RWPE1 (cell line): Measurements from ENCODE around the gene VEGFC.

Experiments
- CTCF ChIA-PET: fragments of 350-600 bp; sonication (Branson Sonifier 250); formaldehyde crosslinking; extraction: SDS; loops from one replicate; lab custom pipeline; 2021; lab: Yijun Ruan, JAX
- POLR2A ChIA-PET: fragments of 400-600 bp; formaldehyde crosslinking; extraction: SDS; loops from one replicate; lab custom pipeline; 2020; ENCODE audit warnings: antibody characterized with exemption; ENCODE audit not compliant: low non-redundant PET; lab: Yijun Ruan, JAX
- DNase-seq: peaks from one replicate; pipeline ENCODE4 v3.0.0; 2012; ENCODE audit warnings: low spot score
- H3K27ac ChIP-seq: fragments of 450-650 bp; 2 replicates; pipeline ENCODE4 v1.5.1; 2017
- TF ChIP-seq, protein P1 (sequence below): fragments of 450-650 bp; conservative IDR thresholded peaks from 2 replicates; pipeline ENCODE4 v1.5.1; 2017; ENCODE audit warnings: low read depth, mild to moderate bottlenecking

VEGFC gene

GRCh38 chr4:176817204-176817603, 24.5 kb upstream of the VEGFC start:
- no peak overlapping the region for H3K27ac ChIP-seq
- ChIA-PET POLR2A (no interaction called here), CTCF (no interaction called here)
- TF ChIP-seq, protein P1, sequence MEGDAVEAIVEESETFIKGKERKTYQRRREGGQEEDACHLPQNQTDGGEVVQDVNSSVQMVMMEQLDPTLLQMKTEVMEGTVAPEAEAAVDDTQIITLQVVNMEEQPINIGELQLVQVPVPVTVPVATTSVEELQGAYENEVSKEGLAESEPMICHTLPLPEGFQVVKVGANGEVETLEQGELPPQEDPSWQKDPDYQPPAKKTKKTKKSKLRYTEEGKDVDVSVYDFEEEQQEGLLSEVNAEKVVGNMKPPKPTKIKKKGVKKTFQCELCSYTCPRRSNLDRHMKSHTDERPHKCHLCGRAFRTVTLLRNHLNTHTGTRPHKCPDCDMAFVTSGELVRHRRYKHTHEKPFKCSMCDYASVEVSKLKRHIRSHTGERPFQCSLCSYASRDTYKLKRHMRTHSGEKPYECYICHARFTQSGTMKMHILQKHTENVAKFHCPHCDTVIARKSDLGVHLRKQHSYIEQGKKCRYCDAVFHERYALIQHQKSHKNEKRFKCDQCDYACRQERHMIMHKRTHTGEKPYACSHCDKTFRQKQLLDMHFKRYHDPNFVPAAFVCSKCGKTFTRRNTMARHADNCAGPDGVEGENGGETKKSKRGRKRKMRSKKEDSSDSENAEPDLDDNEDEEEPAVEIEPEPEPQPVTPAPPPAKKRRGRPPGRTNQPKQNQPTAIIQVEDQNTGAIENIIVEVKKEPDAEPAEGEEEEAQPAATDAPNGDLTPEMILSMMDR = no peak
- no peak for DNase-seq

GRCh38 chr4:176814770-176815169, 22.0 kb upstream of the VEGFC start:
- TF ChIP-seq, protein P1 = no peak
- CTCF ChIA-PET = no interaction called here
- DNase-seq = no peak
- POLR2A ChIA-PET = no interaction called here
- H3K27ac ChIP-seq = no peak overlapping the region

DNA sequence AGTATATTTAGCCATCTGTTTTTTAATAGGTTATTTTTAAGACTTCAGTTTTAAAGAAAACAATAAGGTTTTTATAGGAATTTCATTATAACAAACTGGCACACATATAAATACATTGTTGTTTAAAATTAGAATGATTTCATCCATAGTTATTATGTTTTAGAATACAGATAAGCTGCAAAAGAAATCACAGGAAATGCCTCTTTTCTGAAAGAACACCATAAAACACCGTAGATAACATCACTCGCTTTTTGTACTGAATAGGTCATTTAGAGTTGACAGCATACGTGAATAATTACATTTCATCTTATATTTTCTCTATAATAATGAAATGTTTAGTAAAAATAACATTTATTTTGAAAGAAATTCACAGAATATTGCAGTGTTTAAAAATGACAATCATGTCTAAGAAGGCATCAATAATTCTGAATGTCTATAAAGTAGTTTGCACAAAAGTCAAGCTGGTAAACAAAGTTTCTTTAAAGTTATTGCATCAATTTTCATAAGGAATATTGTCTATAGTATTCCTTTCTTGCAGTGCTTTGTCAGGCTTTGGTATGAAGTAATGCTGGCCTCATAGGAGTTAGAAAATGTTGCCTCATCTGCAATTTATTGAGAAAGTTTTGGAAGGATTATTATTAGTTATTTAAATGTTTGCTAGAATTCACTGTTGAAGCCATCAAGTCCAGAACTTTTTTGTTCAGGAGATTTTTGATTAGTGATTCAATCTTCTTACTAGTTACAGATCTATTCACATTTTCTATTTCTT, 17.9 kb upstream of the VEGFC start:
- no peak overlapping the region for H3K27ac ChIP-seq
- DNase-seq = no peak
- ChIA-PET POLR2A (no interaction called here), CTCF (no interaction called here)
- TF ChIP-seq, protein P1 = no peak

DNA sequence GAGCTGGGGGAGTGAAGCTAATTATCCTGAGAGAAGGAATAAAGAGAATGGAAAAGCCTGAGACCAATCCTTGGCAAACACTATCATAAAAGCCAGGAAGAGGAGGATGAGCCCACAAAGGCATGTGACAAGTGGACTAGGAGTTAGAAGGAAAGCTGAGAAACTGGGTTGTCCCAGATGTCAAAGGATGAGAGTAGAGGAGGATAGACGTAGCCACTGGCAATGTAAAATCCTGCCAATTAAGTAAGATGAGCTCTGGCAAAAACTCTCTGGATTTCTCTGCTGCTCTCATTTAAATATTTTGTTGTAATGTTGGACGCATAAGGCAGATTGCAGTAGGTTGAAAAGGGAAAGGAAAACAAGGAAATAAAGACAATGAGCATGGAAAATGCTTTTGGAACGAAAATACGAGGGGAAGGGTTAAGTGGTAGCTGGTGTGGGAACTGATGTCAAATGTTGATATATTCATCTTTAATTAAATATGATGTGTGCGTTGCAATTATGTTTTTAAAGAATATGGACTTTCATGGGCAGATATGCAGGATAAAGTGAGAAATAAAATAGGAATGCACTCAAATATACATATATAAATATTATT, 14.2 kb upstream of the VEGFC start:
- no peak overlapping the region for H3K27ac ChIP-seq
- ChIA-PET CTCF (interaction anchor here (0.6 kb wide), 1 partner anchor 430 kb away, joined by 3 read pairs; no protein-coding TSS in a partner anchor), POLR2A (no interaction called here)
- TF ChIP-seq, protein P1 = no peak
- DNase-seq = no peak

DNA sequence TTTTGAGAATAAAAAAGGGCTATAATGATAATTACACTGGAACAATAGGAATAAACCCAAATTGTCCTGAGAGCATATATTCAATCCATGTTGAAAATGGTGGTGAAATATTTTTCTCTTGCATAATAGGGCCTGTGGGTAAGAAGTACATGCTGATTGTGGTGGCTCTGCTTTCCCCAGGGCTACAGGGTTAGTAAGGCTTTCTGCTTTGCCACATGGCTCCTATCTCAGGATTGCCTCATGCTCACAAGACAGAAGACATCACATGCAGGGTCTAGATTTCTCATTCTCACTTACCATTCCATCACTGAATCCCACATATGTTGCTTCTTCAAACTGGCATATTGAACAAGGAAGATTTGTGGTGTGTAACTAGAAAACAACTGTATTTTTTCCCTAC, 12.4 kb upstream of the VEGFC start:
- CTCF ChIA-PET = interaction anchor here (0.5 kb wide), 1 partner anchor 188 kb away, joined by 3 read pairs; no protein-coding TSS in a partner anchor
- POLR2A ChIA-PET = no interaction called here
- no peak for DNase-seq
- H3K27ac ChIP-seq = no peak overlapping the region
- TF ChIP-seq, protein P1 = no peak

DNA sequence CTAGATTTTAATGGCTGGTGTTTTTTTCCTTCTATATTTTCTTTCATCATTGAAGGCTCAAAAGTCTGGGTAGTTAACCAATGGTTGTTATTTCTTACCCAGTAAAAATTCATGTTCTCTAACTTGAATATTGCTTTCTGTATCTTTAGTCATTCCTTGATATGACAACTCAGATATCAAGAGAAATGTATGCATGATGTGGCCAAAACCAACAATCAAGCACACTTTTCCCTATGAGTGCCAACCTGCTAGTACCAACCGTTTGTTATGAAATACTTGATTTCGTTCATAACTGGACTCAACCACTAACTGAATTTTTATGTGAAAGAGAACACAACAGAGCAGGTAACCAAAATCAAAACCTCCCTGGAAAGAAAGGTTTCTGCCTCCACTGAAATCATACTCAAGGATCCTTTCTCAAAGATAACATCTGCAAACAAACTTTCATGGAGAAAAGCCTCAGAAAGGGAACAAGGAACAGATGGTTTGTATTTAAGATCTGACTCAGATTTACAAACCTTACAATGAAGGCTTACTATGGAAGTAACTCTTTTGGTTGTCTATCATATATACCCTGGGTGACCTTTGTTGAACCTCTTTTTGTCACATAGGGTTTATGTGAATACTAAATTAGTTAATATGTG, 8.3 kb upstream of the VEGFC start:
- no peak for DNase-seq
- no peak overlapping the region for H3K27ac ChIP-seq
- TF ChIP-seq, protein P1 = no peak
- ChIA-PET CTCF (interaction anchor here (1.5 kb wide), 1 partner anchor 247 kb away, joined by 4 read pairs; no protein-coding TSS in a partner anchor), POLR2A (no interaction called here)
